Endometrium (tissue), 2 donors: ENCODE results near the gene TMEM179.

ENCODE experiments used
- FAIRE-seq: peaks from 2 replicates; lab custom pipeline; 2012; peaks lifted over from hg19 to GRCh38; lab: Jason Lieb, UNC
- donor health status: control.
- donor health status: control.

Gene TMEM179

DNA sequence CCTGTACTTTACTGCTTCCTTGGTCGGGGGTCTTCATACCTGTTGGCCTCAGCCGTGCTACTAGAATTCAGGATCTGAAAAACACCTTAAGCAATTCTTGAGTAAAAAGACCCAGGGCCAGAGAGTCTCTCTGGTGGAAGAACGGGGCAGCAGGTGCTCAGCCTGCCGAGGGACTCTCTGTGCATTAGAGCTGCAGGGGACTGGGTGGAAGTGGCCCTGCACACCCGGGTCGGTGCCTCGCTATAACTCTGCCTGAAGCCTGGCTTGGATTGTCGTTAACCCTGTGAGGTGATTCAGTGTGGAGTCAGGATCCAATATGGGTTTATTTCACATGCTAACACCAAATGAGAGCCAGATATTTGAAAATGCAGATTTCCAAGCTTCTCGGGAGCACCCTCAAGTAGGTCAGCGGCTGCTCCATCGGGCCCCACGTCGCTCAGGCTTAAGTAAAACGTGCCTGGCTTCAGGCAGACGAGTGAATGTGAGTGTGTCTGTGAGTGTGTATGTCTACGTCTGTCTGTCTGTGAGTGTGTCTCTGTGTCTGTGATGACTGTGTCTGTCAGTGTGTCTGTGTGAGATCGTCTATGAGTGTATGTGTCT is 60.1 kb downstream of the TMEM179 start:
- no peak for FAIRE-seq

DNA sequence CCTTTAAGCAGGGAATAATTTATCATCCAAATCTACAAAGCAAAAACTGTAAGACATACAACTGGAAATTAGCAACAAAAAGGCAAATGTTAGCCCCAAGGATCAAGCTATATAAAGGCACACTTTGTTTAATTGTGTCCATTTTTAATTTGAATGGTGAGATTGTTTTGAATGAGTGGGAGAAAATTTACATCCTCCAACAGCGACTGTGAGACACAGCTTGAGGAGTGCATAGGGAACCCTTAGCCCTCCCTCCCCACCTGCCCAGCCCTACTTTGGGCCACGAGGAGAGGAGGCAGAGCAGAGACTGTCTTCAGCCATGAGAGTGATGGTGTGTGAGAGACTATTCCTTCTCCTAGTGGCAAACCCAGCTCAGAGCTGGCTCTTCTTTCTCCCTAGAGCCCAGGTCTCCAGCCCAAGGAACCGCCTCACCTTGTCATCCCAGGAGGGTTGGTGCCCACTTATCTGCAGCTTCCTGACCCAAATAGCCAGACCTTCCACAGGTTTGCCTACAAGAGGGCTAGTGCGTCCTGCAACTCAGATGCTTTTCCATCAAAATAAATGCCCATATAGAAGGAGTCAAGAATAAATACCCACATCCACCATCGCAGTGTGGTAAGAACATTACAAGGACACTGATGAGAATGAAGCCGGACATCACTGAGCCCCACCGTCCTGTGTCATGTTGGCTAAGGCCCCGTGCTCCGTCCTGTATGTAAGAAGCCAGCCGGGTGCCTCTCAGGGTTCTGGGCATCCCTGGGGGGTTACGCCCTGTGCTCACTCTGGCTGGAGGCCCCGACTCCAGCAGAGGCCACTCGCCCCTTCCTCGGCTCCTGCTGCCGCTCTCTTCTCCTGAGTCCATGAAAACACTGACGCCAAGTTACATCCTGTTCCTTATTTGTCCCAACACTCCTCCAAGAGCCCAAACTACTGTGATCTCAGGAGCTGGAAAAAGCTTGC is 61.4 kb downstream of the TMEM179 start:
- no peak for FAIRE-seq

- no peak for FAIRE-seq
These were observed 62.6 kb downstream of the TMEM179 start for GRCh38 chr14:104541905-104542465.
